ENCODE data around the gene MTTP.

The MTTP gene

DNA sequence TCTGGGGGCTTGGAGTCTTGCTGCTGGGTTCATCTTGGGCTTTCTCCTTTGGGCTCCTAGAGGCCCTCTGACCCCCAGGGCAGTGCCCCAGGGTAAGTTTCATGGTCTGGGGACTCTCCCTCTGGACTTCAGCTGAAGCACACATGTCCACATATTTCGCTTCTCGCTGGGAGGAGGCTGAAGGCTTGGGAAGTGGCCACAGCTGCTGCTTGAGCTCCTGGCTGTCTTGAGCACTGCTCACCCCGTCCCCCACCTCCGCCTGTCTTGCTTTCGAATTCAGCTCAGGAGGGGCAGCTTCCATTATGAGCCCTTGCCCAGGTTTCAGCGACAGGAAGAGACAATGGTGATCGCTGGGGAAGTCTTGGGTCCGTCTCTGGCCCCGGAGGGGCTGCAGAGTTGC is 79.3 kb downstream of the MTTP start:
- TF ChIP-seq, protein P1, sequence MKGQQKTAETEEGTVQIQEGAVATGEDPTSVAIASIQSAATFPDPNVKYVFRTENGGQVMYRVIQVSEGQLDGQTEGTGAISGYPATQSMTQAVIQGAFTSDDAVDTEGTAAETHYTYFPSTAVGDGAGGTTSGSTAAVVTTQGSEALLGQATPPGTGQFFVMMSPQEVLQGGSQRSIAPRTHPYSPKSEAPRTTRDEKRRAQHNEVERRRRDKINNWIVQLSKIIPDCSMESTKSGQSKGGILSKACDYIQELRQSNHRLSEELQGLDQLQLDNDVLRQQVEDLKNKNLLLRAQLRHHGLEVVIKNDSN (IDR thresholded peaks at IDR 0.05), result no peak
- TF ChIP-seq EP300 (IDR thresholded peaks at IDR 0.05; ENCODE audit: borderline replicate concordance) (no peak), EGR1 (IDR thresholded peaks at IDR 0.05) (no peak), CREB1 (IDR thresholded peaks at IDR 0.05; ENCODE audit: low read depth) (no peak), CEBPB (IDR thresholded peaks at IDR 0.05) (no peak), ZBTB7A (IDR thresholded peaks at IDR 0.05; ENCODE audit: low read depth) (no peak), TCF12 (IDR thresholded peaks at IDR 0.05; ENCODE audit: low read depth) (no peak), TEAD4 (IDR thresholded peaks at IDR 0.05) (no peak), TAF1 (IDR thresholded peaks at IDR 0.05; ENCODE audit: low read depth) (no peak), RAD21 (IDR thresholded peaks at IDR 0.05; ENCODE audit: low read depth) (no peak), FOXM1 (IDR thresholded peaks at IDR 0.05; ENCODE audit: borderline replicate concordance, low read depth) (no peak)
- TF ChIP-seq, protein P2, sequence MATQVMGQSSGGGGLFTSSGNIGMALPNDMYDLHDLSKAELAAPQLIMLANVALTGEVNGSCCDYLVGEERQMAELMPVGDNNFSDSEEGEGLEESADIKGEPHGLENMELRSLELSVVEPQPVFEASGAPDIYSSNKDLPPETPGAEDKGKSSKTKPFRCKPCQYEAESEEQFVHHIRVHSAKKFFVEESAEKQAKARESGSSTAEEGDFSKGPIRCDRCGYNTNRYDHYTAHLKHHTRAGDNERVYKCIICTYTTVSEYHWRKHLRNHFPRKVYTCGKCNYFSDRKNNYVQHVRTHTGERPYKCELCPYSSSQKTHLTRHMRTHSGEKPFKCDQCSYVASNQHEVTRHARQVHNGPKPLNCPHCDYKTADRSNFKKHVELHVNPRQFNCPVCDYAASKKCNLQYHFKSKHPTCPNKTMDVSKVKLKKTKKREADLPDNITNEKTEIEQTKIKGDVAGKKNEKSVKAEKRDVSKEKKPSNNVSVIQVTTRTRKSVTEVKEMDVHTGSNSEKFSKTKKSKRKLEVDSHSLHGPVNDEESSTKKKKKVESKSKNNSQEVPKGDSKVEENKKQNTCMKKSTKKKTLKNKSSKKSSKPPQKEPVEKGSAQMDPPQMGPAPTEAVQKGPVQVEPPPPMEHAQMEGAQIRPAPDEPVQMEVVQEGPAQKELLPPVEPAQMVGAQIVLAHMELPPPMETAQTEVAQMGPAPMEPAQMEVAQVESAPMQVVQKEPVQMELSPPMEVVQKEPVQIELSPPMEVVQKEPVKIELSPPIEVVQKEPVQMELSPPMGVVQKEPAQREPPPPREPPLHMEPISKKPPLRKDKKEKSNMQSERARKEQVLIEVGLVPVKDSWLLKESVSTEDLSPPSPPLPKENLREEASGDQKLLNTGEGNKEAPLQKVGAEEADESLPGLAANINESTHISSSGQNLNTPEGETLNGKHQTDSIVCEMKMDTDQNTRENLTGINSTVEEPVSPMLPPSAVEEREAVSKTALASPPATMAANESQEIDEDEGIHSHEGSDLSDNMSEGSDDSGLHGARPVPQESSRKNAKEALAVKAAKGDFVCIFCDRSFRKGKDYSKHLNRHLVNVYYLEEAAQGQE (IDR thresholded peaks at IDR 0.05; ENCODE audit: low read depth), result no peak
- TF ChIP-seq, protein P3, sequence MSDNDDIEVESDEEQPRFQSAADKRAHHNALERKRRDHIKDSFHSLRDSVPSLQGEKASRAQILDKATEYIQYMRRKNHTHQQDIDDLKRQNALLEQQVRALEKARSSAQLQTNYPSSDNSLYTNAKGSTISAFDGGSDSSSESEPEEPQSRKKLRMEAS (IDR thresholded peaks at IDR 0.05), result no peak

DNA sequence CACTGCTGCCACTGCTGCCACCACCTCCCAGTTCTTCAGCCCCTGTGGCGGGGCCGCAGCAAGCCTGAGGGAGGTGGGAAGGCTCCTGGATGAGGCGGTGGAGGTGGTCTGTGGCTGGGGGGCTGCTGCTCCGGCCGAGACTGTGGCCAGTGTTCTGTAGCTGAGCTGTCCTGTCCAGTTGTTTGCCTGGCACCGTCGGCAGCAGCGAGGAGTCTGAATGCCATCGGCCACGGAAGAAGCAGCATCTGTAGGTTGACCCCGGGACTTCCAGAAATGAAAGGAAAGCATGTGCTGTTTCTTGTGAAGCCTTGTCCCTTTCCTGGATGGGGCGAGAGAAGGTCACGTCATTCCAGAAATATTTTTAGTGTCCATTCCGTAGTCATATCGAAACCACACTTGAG is 79.7 kb downstream of the MTTP start:
- TF ChIP-seq FOXM1 (IDR thresholded peaks at IDR 0.05; ENCODE audit: borderline replicate concordance, low read depth) (no peak), TCF12 (IDR thresholded peaks at IDR 0.05; ENCODE audit: low read depth) (no peak), ZBTB7A (IDR thresholded peaks at IDR 0.05; ENCODE audit: low read depth) (no peak), NFIC (IDR thresholded peaks at IDR 0.05) (no peak), YY1 (IDR thresholded peaks at IDR 0.05; ENCODE audit: low read depth) (no peak), CREB1 (IDR thresholded peaks at IDR 0.05; ENCODE audit: low read depth) (no peak), CEBPB (IDR thresholded peaks at IDR 0.05) (no peak), EGR1 (IDR thresholded peaks at IDR 0.05) (no peak), EP300 (IDR thresholded peaks at IDR 0.05; ENCODE audit: borderline replicate concordance) (no peak), TEAD4 (IDR thresholded peaks at IDR 0.05) (no peak), TAF1 (IDR thresholded peaks at IDR 0.05; ENCODE audit: low read depth) (no peak), RAD21 (IDR thresholded peaks at IDR 0.05; ENCODE audit: low read depth) (no peak)
- TF ChIP-seq, protein P2 (IDR thresholded peaks at IDR 0.05; ENCODE audit: low read depth), result no peak
- TF ChIP-seq, protein P1 (IDR thresholded peaks at IDR 0.05), result no peak
- TF ChIP-seq, protein P3 (IDR thresholded peaks at IDR 0.05), result no peak

DNA sequence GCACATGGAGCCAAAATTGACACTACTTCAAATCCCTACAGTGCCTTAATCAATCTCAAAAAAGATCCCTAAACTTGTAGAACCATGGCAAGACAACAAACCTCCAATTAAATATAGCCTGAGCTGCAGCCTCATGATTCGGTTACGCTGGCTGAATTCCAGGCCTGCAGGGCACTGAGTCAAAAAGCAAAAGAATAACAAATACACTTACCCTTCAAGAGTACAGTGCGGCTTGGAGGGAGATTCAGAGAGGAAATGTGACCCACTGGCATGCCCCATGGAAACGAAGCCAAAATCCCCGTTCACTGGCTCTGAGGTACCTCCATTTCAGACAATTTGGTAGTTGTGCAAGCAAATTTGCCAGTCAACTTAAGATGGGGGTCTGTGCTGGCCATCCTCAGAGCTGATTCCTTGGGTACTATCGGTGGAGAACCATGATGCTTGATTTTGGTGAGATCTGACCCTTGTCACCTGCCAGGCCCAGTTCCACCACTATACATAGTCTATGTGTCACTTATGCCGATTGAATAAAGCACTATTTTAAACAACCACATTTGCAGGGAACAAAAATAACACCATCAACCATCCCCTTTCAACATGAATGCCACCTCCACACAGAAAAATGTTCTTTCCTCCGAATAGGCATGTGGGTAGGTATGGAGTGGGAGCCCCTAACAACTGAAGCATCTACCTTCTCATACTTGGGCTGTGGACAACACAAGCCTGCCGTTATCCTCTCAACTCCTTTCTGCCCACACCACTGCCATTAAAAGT is 80.9 kb downstream of the MTTP start:
- TF ChIP-seq, protein P3 (IDR thresholded peaks at IDR 0.05), result peak; percentile 63
- TF ChIP-seq EP300 (IDR thresholded peaks at IDR 0.05; ENCODE audit: borderline replicate concordance) (no peak), NFIC (IDR thresholded peaks at IDR 0.05) (peak; percentile 36; the same call in 1 of the 2 replicates)

DNA sequence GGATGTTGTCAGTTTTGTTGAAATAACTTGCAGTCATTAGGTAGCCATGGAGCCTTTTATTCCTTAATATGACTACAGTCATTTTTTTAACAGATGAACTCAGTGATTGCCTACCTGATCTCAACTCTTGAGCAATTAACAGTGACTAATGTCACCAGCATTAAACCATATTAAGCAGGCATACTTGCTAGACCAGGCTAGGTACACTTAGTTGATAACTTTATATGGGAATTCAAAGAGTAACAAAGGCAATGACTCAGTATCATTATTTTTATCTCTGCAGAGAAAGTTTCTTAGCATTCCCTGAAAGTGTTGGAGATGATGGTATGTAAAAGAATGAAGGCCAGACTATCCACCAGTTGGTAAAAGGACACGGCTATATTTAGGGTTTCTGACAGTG is 83.2 kb downstream of the MTTP start, which contains the start of gene C4orf54:
Gene C4orf54 (minus strand): TSS at position 31 of the 400 bp plus-strand sequence. CDS start 3,180 bp downstream, outside the sequence.
- TF ChIP-seq FOXM1 (IDR thresholded peaks at IDR 0.05; ENCODE audit: borderline replicate concordance, low read depth) (no peak), EGR1 (IDR thresholded peaks at IDR 0.05) (no peak), RAD21 (IDR thresholded peaks at IDR 0.05; ENCODE audit: low read depth) (no peak), CREB1 (IDR thresholded peaks at IDR 0.05; ENCODE audit: low read depth) (no peak), EP300 (IDR thresholded peaks at IDR 0.05; ENCODE audit: borderline replicate concordance) (no peak), YY1 (IDR thresholded peaks at IDR 0.05; ENCODE audit: low read depth) (no peak), TCF12 (IDR thresholded peaks at IDR 0.05; ENCODE audit: low read depth) (no peak), ZBTB7A (IDR thresholded peaks at IDR 0.05; ENCODE audit: low read depth) (no peak), TEAD4 (IDR thresholded peaks at IDR 0.05) (no peak)
- TF ChIP-seq, protein P2 (IDR thresholded peaks at IDR 0.05; ENCODE audit: low read depth), result no peak
